ENCODE data around the gene PEAR1.

PEAR1 gene

DNA sequence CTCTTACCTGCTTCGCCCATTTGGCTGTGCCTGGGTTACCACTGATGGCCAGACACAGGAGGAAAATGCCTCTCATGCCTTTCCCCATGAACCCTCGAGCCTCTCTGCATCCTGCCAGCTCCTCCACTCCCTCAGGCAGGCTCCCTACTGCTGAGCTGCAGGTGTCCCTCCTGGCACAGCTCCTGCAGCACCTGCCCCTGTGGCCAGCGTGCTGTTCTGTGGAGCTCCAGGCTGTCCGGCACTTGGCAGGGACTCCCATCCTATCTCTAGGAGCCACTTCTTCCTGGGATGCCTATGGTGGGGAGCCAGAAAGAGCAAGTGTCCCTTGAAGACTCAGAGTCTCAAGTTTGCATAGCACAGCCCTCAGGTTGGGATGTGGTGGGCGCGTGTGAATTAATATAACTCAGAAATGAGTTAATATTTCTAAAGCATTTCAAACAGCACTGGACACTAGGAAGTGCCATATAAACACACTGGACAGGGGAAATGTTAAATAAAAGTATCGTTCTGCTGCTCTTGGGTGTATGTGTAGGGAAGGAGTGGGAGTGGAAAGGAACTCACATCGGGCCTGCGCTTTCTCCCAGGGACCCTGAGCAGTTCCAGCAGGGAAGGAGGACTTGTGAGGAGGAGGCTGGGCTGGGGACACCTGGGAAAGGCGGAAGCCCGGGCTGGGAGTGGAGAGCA, 29.6 kb downstream of the PEAR1 start:
- no peak overlapping the region for H3K4me3 ChIP-seq (replicated peaks; ENCODE audit: insufficient read depth, low read length)
- peaks cover 82% of the 10 kb centered on the region for H3K27me3 ChIP-seq (ENCODE audit: insufficient read depth, poor library complexity, severe bottlenecking)
- no peak for DNase-seq (ENCODE audit: low read depth in 1 of 2, low spot score in 1 of 2)
- no peak overlapping the region for H3K27ac ChIP-seq (replicated peaks)
- TF ChIP-seq, protein P1, sequence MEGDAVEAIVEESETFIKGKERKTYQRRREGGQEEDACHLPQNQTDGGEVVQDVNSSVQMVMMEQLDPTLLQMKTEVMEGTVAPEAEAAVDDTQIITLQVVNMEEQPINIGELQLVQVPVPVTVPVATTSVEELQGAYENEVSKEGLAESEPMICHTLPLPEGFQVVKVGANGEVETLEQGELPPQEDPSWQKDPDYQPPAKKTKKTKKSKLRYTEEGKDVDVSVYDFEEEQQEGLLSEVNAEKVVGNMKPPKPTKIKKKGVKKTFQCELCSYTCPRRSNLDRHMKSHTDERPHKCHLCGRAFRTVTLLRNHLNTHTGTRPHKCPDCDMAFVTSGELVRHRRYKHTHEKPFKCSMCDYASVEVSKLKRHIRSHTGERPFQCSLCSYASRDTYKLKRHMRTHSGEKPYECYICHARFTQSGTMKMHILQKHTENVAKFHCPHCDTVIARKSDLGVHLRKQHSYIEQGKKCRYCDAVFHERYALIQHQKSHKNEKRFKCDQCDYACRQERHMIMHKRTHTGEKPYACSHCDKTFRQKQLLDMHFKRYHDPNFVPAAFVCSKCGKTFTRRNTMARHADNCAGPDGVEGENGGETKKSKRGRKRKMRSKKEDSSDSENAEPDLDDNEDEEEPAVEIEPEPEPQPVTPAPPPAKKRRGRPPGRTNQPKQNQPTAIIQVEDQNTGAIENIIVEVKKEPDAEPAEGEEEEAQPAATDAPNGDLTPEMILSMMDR (IDR thresholded peaks at IDR 0.05; ENCODE audit: insufficient read depth, low read length), result no peak
- TF ChIP-seq GABPA (IDR thresholded peaks at IDR 0.05; ENCODE audit: low read depth) (no peak), SPI1 (IDR thresholded peaks at IDR 0.05; ENCODE audit: borderline replicate concordance, low read depth) (no peak), POLR2AphosphoS5 (IDR thresholded peaks at IDR 0.05; ENCODE audit: low read depth) (no peak)
- TF ChIP-seq, protein P2, sequence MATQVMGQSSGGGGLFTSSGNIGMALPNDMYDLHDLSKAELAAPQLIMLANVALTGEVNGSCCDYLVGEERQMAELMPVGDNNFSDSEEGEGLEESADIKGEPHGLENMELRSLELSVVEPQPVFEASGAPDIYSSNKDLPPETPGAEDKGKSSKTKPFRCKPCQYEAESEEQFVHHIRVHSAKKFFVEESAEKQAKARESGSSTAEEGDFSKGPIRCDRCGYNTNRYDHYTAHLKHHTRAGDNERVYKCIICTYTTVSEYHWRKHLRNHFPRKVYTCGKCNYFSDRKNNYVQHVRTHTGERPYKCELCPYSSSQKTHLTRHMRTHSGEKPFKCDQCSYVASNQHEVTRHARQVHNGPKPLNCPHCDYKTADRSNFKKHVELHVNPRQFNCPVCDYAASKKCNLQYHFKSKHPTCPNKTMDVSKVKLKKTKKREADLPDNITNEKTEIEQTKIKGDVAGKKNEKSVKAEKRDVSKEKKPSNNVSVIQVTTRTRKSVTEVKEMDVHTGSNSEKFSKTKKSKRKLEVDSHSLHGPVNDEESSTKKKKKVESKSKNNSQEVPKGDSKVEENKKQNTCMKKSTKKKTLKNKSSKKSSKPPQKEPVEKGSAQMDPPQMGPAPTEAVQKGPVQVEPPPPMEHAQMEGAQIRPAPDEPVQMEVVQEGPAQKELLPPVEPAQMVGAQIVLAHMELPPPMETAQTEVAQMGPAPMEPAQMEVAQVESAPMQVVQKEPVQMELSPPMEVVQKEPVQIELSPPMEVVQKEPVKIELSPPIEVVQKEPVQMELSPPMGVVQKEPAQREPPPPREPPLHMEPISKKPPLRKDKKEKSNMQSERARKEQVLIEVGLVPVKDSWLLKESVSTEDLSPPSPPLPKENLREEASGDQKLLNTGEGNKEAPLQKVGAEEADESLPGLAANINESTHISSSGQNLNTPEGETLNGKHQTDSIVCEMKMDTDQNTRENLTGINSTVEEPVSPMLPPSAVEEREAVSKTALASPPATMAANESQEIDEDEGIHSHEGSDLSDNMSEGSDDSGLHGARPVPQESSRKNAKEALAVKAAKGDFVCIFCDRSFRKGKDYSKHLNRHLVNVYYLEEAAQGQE (IDR thresholded peaks at IDR 0.05; ENCODE audit: insufficient replicate concordance, low read depth), result no peak

DNA sequence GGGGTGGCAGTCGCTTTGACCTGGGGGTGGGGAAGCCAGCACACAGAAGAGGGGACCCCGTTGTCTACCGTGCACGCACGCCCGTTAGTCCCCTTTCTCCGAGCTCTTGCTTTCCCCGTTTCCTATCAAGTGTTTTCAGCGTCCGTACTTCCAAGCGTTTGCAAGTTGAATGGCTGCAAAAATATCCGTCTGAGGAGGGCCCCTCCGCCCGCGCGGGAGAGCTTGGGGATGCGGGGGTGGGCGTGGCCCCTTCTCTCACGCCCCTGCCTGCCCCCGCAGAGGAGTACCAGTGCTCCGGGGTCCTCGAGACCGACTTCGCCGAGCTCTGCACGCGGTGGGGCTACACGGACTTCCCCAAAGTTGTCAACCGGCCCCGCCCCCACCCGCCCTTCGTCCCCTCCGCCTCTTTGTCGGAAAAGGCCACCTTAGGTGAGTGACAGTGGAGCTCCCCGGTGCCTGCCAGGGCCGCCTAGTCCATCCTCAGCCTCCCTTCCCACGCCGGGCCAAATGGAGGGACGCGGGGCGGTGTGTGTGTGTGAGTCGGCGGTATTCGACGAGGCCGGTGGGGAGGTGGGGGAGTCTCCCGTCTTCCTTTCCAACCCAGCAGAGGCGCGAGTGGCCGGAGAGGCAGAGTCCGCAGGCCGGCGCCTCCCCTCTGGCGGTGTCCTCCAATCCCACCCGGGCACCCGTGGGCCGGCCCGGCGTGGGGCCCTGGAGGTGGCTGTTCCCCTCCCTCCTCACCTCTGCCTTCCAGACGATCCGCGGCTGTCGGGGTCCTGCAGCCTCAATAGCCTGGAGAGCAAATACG, 30.4 kb downstream of the PEAR1 start:
- Histone ChIP-seq H3K27me3 (ENCODE audit: insufficient read depth, poor library complexity, severe bottlenecking) (peaks cover 77% of the 10 kb centered on the region), H3K4me3 (replicated peaks; ENCODE audit: insufficient read depth, low read length) (no peak overlapping the region), H3K27ac (replicated peaks) (no peak overlapping the region)
- no peak for DNase-seq (ENCODE audit: low read depth in 1 of 2, low spot score in 1 of 2)
- TF ChIP-seq, protein P2 (IDR thresholded peaks at IDR 0.05; ENCODE audit: insufficient replicate concordance, low read depth), result no peak
- TF ChIP-seq POLR2AphosphoS5 (IDR thresholded peaks at IDR 0.05; ENCODE audit: low read depth), result no peak

- TF ChIP-seq, protein P2 (IDR thresholded peaks at IDR 0.05; ENCODE audit: insufficient replicate concordance, low read depth), result no peak
- TF ChIP-seq POLR2AphosphoS5 (IDR thresholded peaks at IDR 0.05; ENCODE audit: low read depth), result no peak
- no peak for TF ChIP-seq SPI1 (IDR thresholded peaks at IDR 0.05; ENCODE audit: borderline replicate concordance, low read depth)
- no peak for TF ChIP-seq GABPA (IDR thresholded peaks at IDR 0.05; ENCODE audit: low read depth)
- TF ChIP-seq, protein P1 (IDR thresholded peaks at IDR 0.05; ENCODE audit: insufficient read depth, low read length), result no peak
- no peak for DNase-seq (ENCODE audit: low read depth in 1 of 2, low spot score in 1 of 2)
- no peak overlapping the region for H3K27ac ChIP-seq (replicated peaks)
- peaks cover 72% of the 10 kb centered on the region for H3K27me3 ChIP-seq (ENCODE audit: insufficient read depth, poor library complexity, severe bottlenecking)
- H3K4me3 ChIP-seq (replicated peaks; ENCODE audit: insufficient read depth, low read length), result no peak overlapping the region
Observed at GRCh38 chr1:156924478-156925153, 31.1 kb downstream of the PEAR1 start.
